Neural cell (in vitro differentiated cells): ENCODE results near the gene EFCC1. TPM values are rescaled to one million over a fixed set of nuclear protein-coding genes. Genes with fewer than 3 reads are reported as not detected.
"Not testable (repeated sequence)": the region's sequence is repeated elsewhere in the genome, so short reads cannot be mapped to it uniquely, and the experiment has no call there.

Experiments used
- H2AFZ ChIP-seq: fragments of 200-600, 300-800 bp; sonication (generic), shearing (Covaris generic); 2 replicates; pipeline ENCODE4 v1.6.0; 2014; ENCODE audit warnings: low read depth, mild to moderate bottlenecking, antibody characterized with exemption, low read length, moderate library complexity
- H3F3A ChIP-seq: fragments of 200-600 bp; shearing (Covaris generic); 2 replicates; pipeline ENCODE4 v1.6.1; 2016; ENCODE audit warnings: mild to moderate bottlenecking, moderate library complexity, mixed read lengths, antibody characterized with exemption, low read length; ENCODE audit not compliant: insufficient read depth, poor library complexity, severe bottlenecking
- H3K27ac ChIP-seq: fragments of 200-600, 300-800 bp; sonication (generic), shearing (Covaris generic); 2 replicates; pipeline ENCODE4 v1.5.1; 2014; ENCODE audit warnings: mild to moderate bottlenecking, low read length, moderate library complexity
- H3K27me3 ChIP-seq: fragments of 300-800, 200-600 bp; sonication (generic), shearing (Covaris generic); 2 replicates; pipeline ENCODE4 v1.6.0; 2014; ENCODE audit warnings: mild to moderate bottlenecking, low read depth, low read length, moderate library complexity; ENCODE audit not compliant: insufficient read depth
- H3K36me3 ChIP-seq: fragments of 300-800, 200-600 bp; sonication (generic), shearing (Covaris generic); 2 replicates; pipeline ENCODE4 v1.5.1; 2014; ENCODE audit warnings: mild to moderate bottlenecking, antibody characterized with exemption, low read length, moderate library complexity; ENCODE audit not compliant: insufficient read depth
- H3K4me2 ChIP-seq: fragments of 300-800, 200-600 bp; sonication (generic), shearing (Covaris generic); 2 replicates; pipeline ENCODE4 v1.6.0; 2014; ENCODE audit warnings: mild to moderate bottlenecking, low read length
- H3K4me3 ChIP-seq: fragments of 300-800, 200-600 bp; sonication (generic), shearing (Covaris generic); 2 replicates; pipeline ENCODE4 v1.5.1; 2014; ENCODE audit warnings: mild to moderate bottlenecking, low read length, moderate library complexity
- H3K79me2 ChIP-seq: fragments of 200-600 bp; shearing (Covaris generic); replicated peaks from 2 replicates; pipeline ENCODE4 v1.6.0; 2014; ENCODE audit warnings: mild to moderate bottlenecking, low read length, moderate library complexity; ENCODE audit not compliant: insufficient read depth
- H3K9ac ChIP-seq: fragments of 300-800, 200-600 bp; sonication (generic), shearing (Covaris generic); 2 replicates; pipeline ENCODE4 v1.6.1; 2016; ENCODE audit warnings: mild to moderate bottlenecking, low read length, mixed read lengths
- H3K9me2 ChIP-seq: fragments of 200-600 bp; shearing (Covaris generic); 2 replicates; pipeline ENCODE4 v1.6.1; 2016; ENCODE audit warnings: mild to moderate bottlenecking, low read length, mixed read lengths; ENCODE audit not compliant: insufficient read depth
- H3K9me3 ChIP-seq: fragments of 200-600, 300-800 bp; sonication (generic), shearing (Covaris generic); 2 replicates; pipeline ENCODE4 v1.6.1; 2016; ENCODE audit warnings: mild to moderate bottlenecking, mixed run types, low read length, moderate library complexity, mixed read lengths
- H4K20me1 ChIP-seq: fragments of 200-600 bp; shearing (Covaris generic); 2 replicates; pipeline ENCODE4 v1.6.1; 2016; ENCODE audit warnings: mild to moderate bottlenecking, mixed run types; ENCODE audit not compliant: insufficient read depth
- CTCF ChIP-seq: fragments of 450-650 bp; IDR thresholded peaks from 2 replicates; pipeline ENCODE4 v1.5.1; 2014; ENCODE audit warnings: antibody characterized with exemption, mild to moderate bottlenecking, moderate library complexity; ENCODE audit not compliant: poor library complexity, severe bottlenecking
- EP300 ChIP-seq: fragments of 450-650 bp; conservative IDR thresholded peaks from 2 replicates; pipeline ENCODE4 v1.6.1; 2014; ENCODE audit warnings: antibody characterized with exemption, mild to moderate bottlenecking, moderate library complexity; ENCODE audit not compliant: poor library complexity, severe bottlenecking
- EZH2 ChIP-seq: fragments of 200-600, 300-800 bp; shearing (Covaris generic), sonication (generic); IDR thresholded peaks from 2 replicates; pipeline ENCODE4 v1.6.1; 2014; ENCODE audit warnings: antibody characterized with exemption, low read length, borderline replicate concordance, mild to moderate bottlenecking; ENCODE audit not compliant: insufficient read depth, poor library complexity, severe bottlenecking
- MXI1 ChIP-seq: fragments of 450-650 bp; conservative IDR thresholded peaks from 2 replicates; pipeline ENCODE4 v1.6.1; 2014; ENCODE audit warnings: antibody characterized with exemption, mild to moderate bottlenecking; ENCODE audit not compliant: poor library complexity, severe bottlenecking
- POLR2AphosphoS5 ChIP-seq: IDR thresholded peaks from 2 replicates; pipeline ENCODE4 v1.6.1; 2012
- RAD21 ChIP-seq: fragments of 450-650 bp; conservative IDR thresholded peaks from 2 replicates; pipeline ENCODE4 v1.6.1; 2014; ENCODE audit warnings: antibody characterized with exemption, mild to moderate bottlenecking, moderate library complexity
- SMC3 ChIP-seq: fragments of 450-650 bp; conservative IDR thresholded peaks from 2 replicates; pipeline ENCODE4 v1.6.1; 2014; ENCODE audit warnings: antibody characterized with exemption, mild to moderate bottlenecking, moderate library complexity; ENCODE audit not compliant: poor library complexity
- TAF1 ChIP-seq: IDR thresholded peaks from 2 replicates; pipeline ENCODE4 v1.6.1; 2012; ENCODE audit warnings: low read depth
- polyA plus RNA-seq: library from polyadenylated mRNA; depleted of rRNA; stranded (reverse); fragments of >200 nt; gene quantifications from 2 replicates; pipeline ENCODE4 v1.2.3, GENCODE V29; 2014
- TF ChIP-seq, protein P1 (sequence below): IDR thresholded peaks from 2 replicates; pipeline ENCODE4 v1.6.1; 2012; ENCODE audit warnings: borderline replicate concordance

Gene EFCC1
- polyA plus RNA-seq, 1 donor from 2014 or later: not detected

- Histone ChIP-seq H3K27me3 (no peaks in the 10 kb centered on the region), H3K36me3 (no peaks in the 10 kb centered on the region), H3F3A (no peaks in the 10 kb centered on the region), H3K9me2 (no peaks in the 10 kb centered on the region), H4K20me1 (no peaks in the 10 kb centered on the region), H3K4me2 (no peak overlapping the region), H3K9ac (no peak overlapping the region), H2AFZ (no peak overlapping the region), H3K27ac (no peak overlapping the region), H3K9me3 (no peaks in the 10 kb centered on the region), H3K4me3 (no peak overlapping the region), H3K79me2 (no peaks in the 10 kb centered on the region)
- TF ChIP-seq SMC3 (no peak), MXI1 (no peak), CTCF (no peak), TAF1 (no peak), POLR2AphosphoS5 (no peak), EZH2 (no peak), RAD21 (no peak), EP300 (no peak)
- TF ChIP-seq, protein P1, sequence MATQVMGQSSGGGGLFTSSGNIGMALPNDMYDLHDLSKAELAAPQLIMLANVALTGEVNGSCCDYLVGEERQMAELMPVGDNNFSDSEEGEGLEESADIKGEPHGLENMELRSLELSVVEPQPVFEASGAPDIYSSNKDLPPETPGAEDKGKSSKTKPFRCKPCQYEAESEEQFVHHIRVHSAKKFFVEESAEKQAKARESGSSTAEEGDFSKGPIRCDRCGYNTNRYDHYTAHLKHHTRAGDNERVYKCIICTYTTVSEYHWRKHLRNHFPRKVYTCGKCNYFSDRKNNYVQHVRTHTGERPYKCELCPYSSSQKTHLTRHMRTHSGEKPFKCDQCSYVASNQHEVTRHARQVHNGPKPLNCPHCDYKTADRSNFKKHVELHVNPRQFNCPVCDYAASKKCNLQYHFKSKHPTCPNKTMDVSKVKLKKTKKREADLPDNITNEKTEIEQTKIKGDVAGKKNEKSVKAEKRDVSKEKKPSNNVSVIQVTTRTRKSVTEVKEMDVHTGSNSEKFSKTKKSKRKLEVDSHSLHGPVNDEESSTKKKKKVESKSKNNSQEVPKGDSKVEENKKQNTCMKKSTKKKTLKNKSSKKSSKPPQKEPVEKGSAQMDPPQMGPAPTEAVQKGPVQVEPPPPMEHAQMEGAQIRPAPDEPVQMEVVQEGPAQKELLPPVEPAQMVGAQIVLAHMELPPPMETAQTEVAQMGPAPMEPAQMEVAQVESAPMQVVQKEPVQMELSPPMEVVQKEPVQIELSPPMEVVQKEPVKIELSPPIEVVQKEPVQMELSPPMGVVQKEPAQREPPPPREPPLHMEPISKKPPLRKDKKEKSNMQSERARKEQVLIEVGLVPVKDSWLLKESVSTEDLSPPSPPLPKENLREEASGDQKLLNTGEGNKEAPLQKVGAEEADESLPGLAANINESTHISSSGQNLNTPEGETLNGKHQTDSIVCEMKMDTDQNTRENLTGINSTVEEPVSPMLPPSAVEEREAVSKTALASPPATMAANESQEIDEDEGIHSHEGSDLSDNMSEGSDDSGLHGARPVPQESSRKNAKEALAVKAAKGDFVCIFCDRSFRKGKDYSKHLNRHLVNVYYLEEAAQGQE: no peak
These were observed 67.3 kb downstream of the EFCC1 start for GRCh38 chr3:129068291-129068886.

GRCh38 chr3:129069313-129070085 is 68.4 kb downstream of the EFCC1 start:
- H3K9me2 ChIP-seq, H3K9me3 ChIP-seq: not testable (repeated sequence)

More at GRCh38 chr3:129069313-129070085, 68.4 kb downstream of the EFCC1 start:
- H3K27me3 ChIP-seq, H3K79me2 ChIP-seq, H3K9ac ChIP-seq, H3K36me3 ChIP-seq, H3F3A ChIP-seq, H3K4me3 ChIP-seq, H3K27ac ChIP-seq, H2AFZ ChIP-seq, H4K20me1 ChIP-seq, H3K4me2 ChIP-seq: not testable (repeated sequence)
